ENCODE data around the gene NECTIN2.

DNA sequence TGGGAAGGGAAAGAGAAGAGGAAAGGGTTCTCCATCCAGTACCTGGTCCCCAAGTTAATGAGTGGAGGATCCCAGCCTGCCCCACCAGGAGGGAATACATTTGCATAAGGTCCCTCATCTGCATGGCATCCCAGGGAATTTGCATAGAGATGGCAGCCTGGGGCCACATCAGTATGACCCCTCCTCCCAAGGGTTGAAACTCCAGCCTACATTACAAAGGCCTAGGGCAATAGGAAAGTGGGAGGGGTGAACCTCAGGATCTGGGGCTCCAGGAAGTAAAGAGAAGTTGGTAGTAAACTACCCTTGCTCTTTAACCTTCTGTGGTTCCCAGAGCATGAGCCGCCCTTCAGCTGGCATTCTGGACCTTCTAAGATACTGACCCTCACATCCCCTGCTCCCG lies 6.8 kb upstream of the NECTIN2 start:
- TF ChIP-seq SP1 (IDR thresholded peaks at IDR 0.05) (no peak), BHLHE40 (IDR thresholded peaks at IDR 0.05; ENCODE audit: borderline replicate concordance) (no peak), FOXK2 (IDR thresholded peaks at IDR 0.05) (no peak), ARNT (IDR thresholded peaks at IDR 0.05) (no peak), NFRKB (IDR thresholded peaks at IDR 0.05) (no peak), SUZ12 (IDR thresholded peaks at IDR 0.05) (no peak), TARDBP (IDR thresholded peaks at IDR 0.05) (no peak), FOXM1 (IDR thresholded peaks at IDR 0.05; ENCODE audit: borderline replicate concordance) (no peak), HDGF (IDR thresholded peaks at IDR 0.05; ENCODE audit: borderline replicate concordance) (no peak), ELF4 (IDR thresholded peaks at IDR 0.05) (no peak), FOXA1 (IDR thresholded peaks at IDR 0.05) (no peak), CTBP1 (IDR thresholded peaks at IDR 0.05; ENCODE audit: borderline replicate concordance) (no peak)
- TF ChIP-seq, protein P1, sequence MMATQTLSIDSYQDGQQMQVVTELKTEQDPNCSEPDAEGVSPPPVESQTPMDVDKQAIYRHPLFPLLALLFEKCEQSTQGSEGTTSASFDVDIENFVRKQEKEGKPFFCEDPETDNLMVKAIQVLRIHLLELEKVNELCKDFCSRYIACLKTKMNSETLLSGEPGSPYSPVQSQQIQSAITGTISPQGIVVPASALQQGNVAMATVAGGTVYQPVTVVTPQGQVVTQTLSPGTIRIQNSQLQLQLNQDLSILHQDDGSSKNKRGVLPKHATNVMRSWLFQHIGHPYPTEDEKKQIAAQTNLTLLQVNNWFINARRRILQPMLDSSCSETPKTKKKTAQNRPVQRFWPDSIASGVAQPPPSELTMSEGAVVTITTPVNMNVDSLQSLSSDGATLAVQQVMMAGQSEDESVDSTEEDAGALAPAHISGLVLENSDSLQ (IDR thresholded peaks at IDR 0.05), result no peak
